Limb (tissue), 2 donors: ENCODE measurements around the gene AP1S3.
"Not testable (repeated sequence)": the region's sequence is repeated elsewhere in the genome, so short reads cannot be mapped to it uniquely, and the experiment has no call there.

ENCODE experiments used
- DNase-seq, 2 donors: peaks; one replicate each; pipeline ENCODE4 v3.0.0-alpha.2; 2016; ENCODE audit errors: extremely low spot score in 2 of 2

The AP1S3 gene

GRCh38 chr2:223837287-223838061 lies at the start of gene AP1S3:
Gene AP1S3 (minus strand): TSS chr2:223837582. CDS start chr2:223837450, 132 bp downstream.
- DNase-seq: peak; percentile 38 to 78

DNA sequence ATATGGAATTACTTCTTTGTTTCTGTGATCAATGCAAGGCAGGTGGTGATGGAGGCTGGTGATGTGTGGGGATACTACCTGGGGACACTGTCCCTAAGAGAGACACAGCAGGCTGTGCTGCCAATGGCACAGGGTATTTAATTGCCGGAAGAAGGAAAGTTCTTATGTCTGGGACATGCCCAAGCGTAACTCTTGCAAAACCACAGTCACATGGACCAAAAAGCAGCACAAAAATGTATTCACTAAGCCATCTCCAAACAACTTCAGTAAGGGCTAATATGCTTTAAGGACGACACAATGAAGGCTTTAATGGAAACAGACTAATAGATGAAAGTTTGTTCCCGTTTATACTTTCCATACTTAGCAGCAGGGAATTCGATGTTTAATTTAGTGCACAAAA lies 49.7 kb upstream of the AP1S3 start:
- no peak for DNase-seq

DNA sequence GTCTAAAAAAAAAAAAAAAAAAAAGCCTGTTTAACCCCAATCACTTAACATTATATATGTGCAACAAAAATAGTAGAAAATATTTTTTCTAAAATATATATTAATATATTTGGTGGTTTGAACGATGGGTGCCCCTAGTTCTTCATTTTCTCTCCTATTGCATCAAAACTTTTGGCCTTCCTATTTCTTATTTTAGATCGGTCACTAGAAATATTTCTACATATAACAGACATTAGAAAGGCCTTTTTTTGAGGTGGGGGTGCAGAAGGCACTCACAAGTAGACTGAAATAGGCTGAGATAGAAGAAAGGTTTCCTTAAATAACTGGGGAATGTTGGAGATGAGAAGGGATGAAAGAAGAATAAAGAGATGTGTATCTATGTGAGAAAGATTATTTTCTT lies 49.3 kb upstream of the AP1S3 start:
- DNase-seq: no peak

DNA sequence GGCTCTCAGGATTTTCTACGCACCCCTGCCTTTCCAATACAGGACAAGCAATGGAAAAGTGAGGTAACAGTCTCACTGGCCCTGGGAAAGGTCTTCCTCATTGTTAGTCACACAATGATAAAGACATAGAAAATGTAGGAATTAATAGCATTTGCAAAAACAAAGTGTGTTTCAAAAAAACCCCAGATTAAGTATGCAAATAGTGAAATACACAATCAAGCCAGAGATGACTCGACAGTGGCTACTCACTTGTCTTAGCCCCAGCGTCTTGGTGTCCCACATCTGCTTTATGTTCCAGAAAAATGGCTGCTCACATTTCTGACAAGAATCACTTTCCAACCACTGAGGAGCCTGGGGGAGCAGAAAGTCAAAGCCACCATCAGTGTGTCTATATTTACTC lies 47.0 kb upstream of the AP1S3 start:
- no peak for DNase-seq

- no peak for DNase-seq
Observed at GRCh38 chr2:223882715-223883114, 45.3 kb upstream of the AP1S3 start.

GRCh38 chr2:223880796-223881195 lies 43.4 kb upstream of the AP1S3 start:
- DNase-seq: no peak

DNA sequence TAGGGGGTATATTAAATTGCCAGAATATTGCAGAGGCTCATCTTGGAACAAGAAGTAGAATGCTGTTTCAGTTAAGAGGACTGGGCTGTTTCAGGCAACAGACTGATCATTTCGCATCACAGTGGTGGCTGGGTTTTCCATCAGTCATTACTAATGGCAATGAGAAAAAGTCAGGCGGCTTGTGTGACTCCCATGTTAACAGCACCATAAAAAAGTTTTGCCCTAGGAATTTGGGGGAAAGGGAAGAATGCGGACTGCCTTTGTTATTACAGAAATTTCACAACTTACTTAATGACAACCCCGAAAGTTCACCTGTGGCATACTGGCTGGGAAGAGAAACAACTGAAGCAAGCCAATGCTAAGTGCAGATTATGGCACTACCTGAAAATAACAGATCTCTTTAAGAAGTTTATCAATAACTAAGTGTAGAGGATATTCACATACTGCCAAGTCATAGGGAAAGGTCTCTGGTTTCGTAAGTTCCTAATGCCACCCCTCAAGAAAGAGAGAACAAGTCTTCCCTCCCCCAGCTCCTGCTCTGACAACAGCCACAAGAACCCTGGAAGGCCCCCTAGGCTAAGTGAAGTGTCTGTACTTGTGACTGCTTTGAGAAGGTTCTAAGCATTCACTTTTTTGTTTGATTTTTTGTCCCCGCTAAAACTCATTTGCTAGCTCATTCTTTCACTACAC lies 40.5 kb upstream of the AP1S3 start:
- no peak for DNase-seq

- no peak for DNase-seq
Observed at GRCh38 chr2:223873672-223874071, 36.3 kb upstream of the AP1S3 start.

DNA sequence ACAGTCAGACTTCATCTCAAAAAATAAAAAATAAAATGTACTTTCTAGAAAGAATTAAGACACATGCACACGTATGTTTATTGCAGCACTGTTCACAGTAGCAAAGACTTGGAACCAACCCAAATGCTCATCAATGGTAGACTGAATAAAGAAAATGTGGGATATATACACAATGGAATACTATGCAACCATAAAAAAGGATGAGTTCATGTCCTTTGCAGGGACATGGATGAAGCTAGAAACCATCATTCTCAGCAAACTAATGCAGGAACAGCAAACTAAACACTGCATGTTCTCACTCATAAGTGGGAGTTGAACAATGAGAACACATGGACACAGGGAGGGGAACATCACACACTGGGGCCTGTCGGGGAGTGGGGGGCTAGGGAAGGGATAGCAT lies 35.4 kb upstream of the AP1S3 start:
- not testable (repeated sequence) for DNase-seq

GRCh38 chr2:223871661-223872060 lies 34.3 kb upstream of the AP1S3 start:
- not testable (repeated sequence) for DNase-seq

DNA sequence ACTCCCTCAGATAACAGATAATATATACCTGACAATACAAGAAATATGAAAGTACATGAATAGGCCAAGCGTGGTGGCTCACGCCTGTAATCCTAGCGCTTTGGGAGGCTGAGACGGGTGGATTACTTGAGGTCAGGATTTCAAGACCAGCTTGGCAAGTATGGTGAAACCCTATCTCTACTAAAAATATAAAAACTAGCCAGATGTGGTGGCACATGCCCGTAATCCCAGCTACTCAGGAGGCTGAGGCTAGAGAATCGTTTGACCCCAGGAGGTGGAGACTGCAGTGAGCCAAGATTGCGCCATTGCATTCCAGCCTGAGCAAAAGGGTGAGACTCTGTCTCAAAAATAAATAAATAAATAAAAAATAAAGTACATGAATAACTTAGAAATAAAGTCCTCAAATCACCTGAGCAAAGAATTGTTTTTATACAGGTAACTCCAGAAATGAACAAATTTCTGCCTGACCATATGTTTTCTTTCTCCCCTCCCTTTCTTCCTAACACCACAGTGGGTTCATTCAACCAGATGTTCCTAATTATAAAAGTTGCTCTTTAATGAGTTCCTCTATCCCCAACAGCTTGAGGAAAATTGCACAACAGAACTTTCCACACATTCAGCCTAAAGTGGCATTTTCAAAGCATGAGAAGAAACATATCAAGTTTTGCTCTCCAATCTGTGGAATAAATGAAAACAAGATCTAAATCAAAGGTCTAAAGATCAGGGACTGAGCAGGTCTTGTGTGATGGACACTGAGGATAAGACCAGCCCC lies 33.6 kb upstream of the AP1S3 start:
- DNase-seq: no peak

GRCh38 chr2:223868005-223868404 lies 30.6 kb upstream of the AP1S3 start:
- peak; percentile 8 to 53 for DNase-seq

- DNase-seq: no peak
Observed at GRCh38 chr2:223865907-223866508, 28.6 kb upstream of the AP1S3 start.

GRCh38 chr2:223865124-223865523 lies 27.7 kb upstream of the AP1S3 start:
- DNase-seq: no peak

DNA sequence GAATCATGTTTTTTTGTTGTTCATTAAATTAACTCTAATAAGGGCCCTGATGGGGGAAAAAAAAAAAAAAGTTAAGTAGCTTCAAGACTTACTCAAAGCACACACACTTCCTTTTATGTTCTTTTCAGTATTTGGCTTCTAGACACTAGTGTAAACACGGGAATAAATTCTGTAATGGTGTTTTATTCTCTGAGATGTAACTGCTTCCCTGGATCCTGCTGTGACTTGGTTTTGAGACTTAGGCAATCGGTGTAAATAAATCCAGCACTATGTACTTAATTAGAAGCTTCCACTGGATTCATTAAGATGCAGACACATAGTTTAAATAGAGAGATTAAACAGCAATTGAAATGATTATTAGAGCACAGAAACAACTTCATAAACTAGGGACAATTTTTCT lies 26.1 kb upstream of the AP1S3 start:
- no peak for DNase-seq

- DNase-seq: no peak
Observed at GRCh38 chr2:223860809-223861738, 23.7 kb upstream of the AP1S3 start.

DNA sequence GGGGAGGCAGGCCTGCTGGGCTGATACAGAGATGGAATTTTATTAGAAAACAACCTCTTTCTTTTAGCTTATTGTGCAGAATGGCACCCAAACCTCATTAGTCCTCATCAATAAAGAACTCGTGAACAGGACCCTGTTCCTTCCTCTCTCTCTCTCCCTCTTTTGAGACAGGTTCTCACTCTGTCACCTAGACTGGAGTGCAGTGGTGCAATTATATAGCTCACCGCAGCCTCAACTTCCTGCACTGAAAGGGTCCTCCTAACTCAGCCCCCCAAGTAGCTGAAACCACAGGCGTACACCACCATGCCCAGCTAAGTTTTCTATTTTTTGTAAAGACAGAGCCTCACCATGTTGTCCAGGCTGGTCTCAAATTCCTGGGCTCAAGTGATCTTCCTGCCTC lies 21.7 kb upstream of the AP1S3 start:
- DNase-seq: no peak

DNA sequence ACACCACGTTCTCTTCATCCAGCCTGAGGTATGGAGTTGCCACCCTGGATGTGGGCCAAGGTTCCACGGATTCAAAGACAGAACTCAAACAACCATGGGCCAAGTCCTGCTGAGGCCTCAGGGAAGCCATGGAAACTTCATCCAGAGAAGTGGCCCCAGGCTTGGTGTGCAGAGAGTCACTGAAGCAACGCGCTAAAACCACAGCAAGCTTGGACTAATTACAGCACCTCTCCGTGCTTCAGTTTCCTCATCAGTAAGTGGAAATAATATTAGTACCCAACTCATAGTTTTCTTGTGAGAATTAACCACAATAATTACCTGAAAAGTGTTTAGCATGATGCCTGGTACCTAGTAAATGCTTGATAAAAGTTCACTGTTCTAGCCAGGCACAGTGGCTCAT lies 19.2 kb upstream of the AP1S3 start:
- no peak for DNase-seq

- no peak for DNase-seq
Observed at GRCh38 chr2:223856021-223856420, 18.6 kb upstream of the AP1S3 start.

DNA sequence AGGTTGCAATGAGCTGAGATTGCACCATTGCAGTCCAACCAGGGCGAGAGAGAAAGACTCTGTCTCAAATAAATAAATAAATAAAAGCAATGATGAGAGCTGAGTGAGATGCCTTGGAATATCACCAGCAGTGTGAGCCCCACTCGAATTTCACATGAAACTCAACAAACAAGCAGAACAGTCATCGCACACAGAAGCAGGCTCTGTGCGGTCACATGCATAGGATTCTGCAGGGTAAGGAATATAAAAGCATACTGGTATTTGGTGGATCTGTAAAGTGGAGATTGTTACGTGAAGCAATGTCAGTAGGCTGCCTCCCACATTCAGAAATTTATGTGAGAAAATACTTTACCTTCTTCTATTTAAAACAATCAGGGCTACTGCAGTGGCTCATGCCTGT lies 18.0 kb upstream of the AP1S3 start:
- DNase-seq: no peak

DNA sequence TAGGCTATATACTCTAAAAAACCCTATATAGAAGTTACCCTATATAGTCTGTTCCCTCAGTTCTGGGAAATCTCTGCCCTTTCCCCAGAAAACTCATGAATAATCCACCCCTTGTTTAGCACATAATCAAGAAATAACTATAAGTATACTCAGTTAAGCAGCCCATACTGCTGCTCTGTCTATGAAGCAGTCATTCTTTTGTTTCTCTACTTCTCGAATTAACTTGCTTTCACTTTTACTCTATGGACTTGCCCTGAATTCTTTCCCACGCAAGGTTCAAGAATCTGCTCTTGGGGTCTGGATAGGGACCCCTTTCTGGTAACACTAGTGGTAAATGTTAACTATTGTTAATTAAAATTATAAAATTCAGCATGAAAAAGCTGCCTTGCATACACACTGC lies 17.4 kb upstream of the AP1S3 start:
- no peak for DNase-seq
